GM23338 (cell line): Measurements from ENCODE around the gene TIMM50. TPM values are rescaled to one million over a fixed set of nuclear protein-coding genes. Genes with fewer than 3 reads are reported as not detected.

Experiments used
- ATAC-seq: fragments of 200-7000 bp; cut with Tn5 transposase; 3 replicates; pipeline ENCODE4 v1.9.1; 2020
- DNase-seq: peaks from one replicate; pipeline ENCODE4 v3.0.0-alpha.2; 2015; ENCODE audit warnings: low spot score
- H2AFZ ChIP-seq: fragments of 200-600 bp; sonication (generic); 2 replicates; pipeline ENCODE4 v1.8.0; 2016; ENCODE audit warnings: antibody characterized with exemption, mild to moderate bottlenecking, moderate library complexity
- H3F3A ChIP-seq: fragments of 200-600 bp; sonication (generic); replicated peaks from 2 replicates; pipeline ENCODE4 v1.8.0; 2017; ENCODE audit warnings: antibody characterized with exemption, mixed run types, low read depth
- H3K27ac ChIP-seq: fragments of 200-600 bp; sonication (generic); 2 replicates; pipeline ENCODE4 v1.6.1; 2016; ENCODE audit warnings: low read depth
- H3K27me3 ChIP-seq: fragments of 200-600 bp; sonication (generic); 2 replicates; pipeline ENCODE4 v1.8.0; 2016; ENCODE audit warnings: mild to moderate bottlenecking, mixed run types, moderate library complexity; ENCODE audit not compliant: insufficient read depth
- H3K36me3 ChIP-seq: fragments of 200-600 bp; sonication (generic); 2 replicates; pipeline ENCODE4 v1.8.0; 2016; ENCODE audit warnings: mild to moderate bottlenecking; ENCODE audit not compliant: insufficient read depth
- H3K4me1 ChIP-seq: fragments of 200-600 bp; sonication (generic); 2 replicates; pipeline ENCODE4 v1.8.0; 2016; ENCODE audit warnings: mild to moderate bottlenecking, moderate library complexity; ENCODE audit not compliant: insufficient read depth
- H3K4me2 ChIP-seq: fragments of 200-600 bp; sonication (generic); 2 replicates; pipeline ENCODE4 v1.7.1; 2017; ENCODE audit warnings: mixed run types
- H3K4me3 ChIP-seq: fragments of 200-600 bp; sonication (generic); 2 replicates; pipeline ENCODE4 v1.6.1; 2016; ENCODE audit warnings: mixed run types
- H3K79me2 ChIP-seq: fragments of 200-600 bp; sonication (generic); replicated peaks from 2 replicates; pipeline ENCODE4 v1.8.0; 2017; ENCODE audit warnings: mild to moderate bottlenecking; ENCODE audit not compliant: insufficient read depth
- H3K9me2 ChIP-seq: fragments of 200-600 bp; sonication (generic); 2 replicates; pipeline ENCODE4 v1.8.0; 2017; ENCODE audit not compliant: insufficient read depth
- H4K20me1 ChIP-seq: fragments of 200-600 bp; sonication (generic); replicated peaks from 2 replicates; pipeline ENCODE4 v1.8.0; 2017; ENCODE audit warnings: mild to moderate bottlenecking; ENCODE audit not compliant: insufficient read depth
- H3K27ac Mint-ChIP-seq: 2 replicates; pipeline ENCODE4 v1.8.0; 2020; ENCODE audit warnings: inconsistent platforms, mild to moderate bottlenecking, moderate library complexity, mixed read lengths
- H3K27me3 Mint-ChIP-seq: 3 replicates; pipeline ENCODE4 v1.8.0; 2022; ENCODE audit warnings: low read depth, mild to moderate bottlenecking, moderate library complexity, mixed read lengths, inconsistent platforms; ENCODE audit not compliant: insufficient read depth, poor library complexity
- H3K36me3 Mint-ChIP-seq: 3 replicates; pipeline ENCODE4 v1.8.0; 2021; ENCODE audit warnings: low read depth, mild to moderate bottlenecking, inconsistent platforms, moderate library complexity, mixed read lengths
- H3K4me1 Mint-ChIP-seq: 3 replicates; pipeline ENCODE4 v1.8.0; 2020; ENCODE audit warnings: mild to moderate bottlenecking, inconsistent platforms, mixed read lengths
- H3K4me3 Mint-ChIP-seq: 3 replicates; pipeline ENCODE4 v1.8.0; 2021; ENCODE audit warnings: moderate library complexity, mild to moderate bottlenecking, inconsistent platforms, mixed read lengths
- H3K9me3 Mint-ChIP-seq: 3 replicates; pipeline ENCODE4 v1.8.0; 2020; ENCODE audit warnings: moderate library complexity, mild to moderate bottlenecking, inconsistent platforms, mixed read lengths
- ETS1 ChIP-seq: IDR thresholded peaks from 2 replicates; pipeline ENCODE4 v1.6.1; 2016; ENCODE audit warnings: antibody characterized with exemption
- EZH2 ChIP-seq: fragments of 200-600 bp; sonication (generic); IDR thresholded peaks from one replicate; pipeline ENCODE4 v1.8.0; 2017; ENCODE audit warnings: antibody characterized with exemption, mild to moderate bottlenecking, low read depth; ENCODE audit not compliant: unreplicated experiment
- EZH2phosphoT487 ChIP-seq: fragments of 200-600 bp; sonication (generic); IDR thresholded peaks from one replicate; pipeline ENCODE4 v1.8.1; 2018; ENCODE audit warnings: antibody characterized with exemption; ENCODE audit not compliant: unreplicated experiment
- JUNB ChIP-seq: IDR thresholded peaks from one replicate; pipeline ENCODE4 v1.6.1; 2016; ENCODE audit warnings: antibody characterized with exemption; ENCODE audit not compliant: unreplicated experiment
- NANOG ChIP-seq: IDR thresholded peaks from 2 replicates; pipeline ENCODE4 v1.6.1; 2016; ENCODE audit warnings: antibody characterized with exemption, borderline replicate concordance
- POLR2AphosphoS5 ChIP-seq: IDR thresholded peaks from 2 replicates; pipeline ENCODE4 v1.6.1; 2016; ENCODE audit warnings: antibody characterized with exemption, low read depth
- STAT1 ChIP-seq: IDR thresholded peaks from one replicate; pipeline ENCODE4 v1.6.1; 2016; ENCODE audit warnings: antibody characterized with exemption; ENCODE audit not compliant: unreplicated experiment
- ZNF331 ChIP-seq: fragments of 250-450 bp; sonication (Bioruptor Pico); IDR thresholded peaks from 2 replicates; pipeline ENCODE4 v1.5.0; 2020; ENCODE audit warnings: low read depth, mild to moderate bottlenecking, moderate library complexity
- ZNF462 ChIP-seq: fragments of 250-450 bp; sonication (Bioruptor Pico); IDR thresholded peaks from 2 replicates; pipeline ENCODE4 v1.5.0; 2020; ENCODE audit warnings: mild to moderate bottlenecking, moderate library complexity
- polyA plus RNA-seq: library from polyadenylated mRNA; unstranded; fragments of >200 nt; fragmentation: Nextera tagmentation; extraction: Ambion mirVana; gene quantifications from 2 replicates; pipeline ENCODE4 v1.2.1, GENCODE V29; 2016
- total RNA-seq: library from RNA; depleted of rRNA; stranded (reverse); fragments of >200 nt; shearing (Covaris generic); gene quantifications from 2 replicates; pipeline ENCODE4 v1.2.3, GENCODE V29; 2014

TIMM50 gene
- total and polyA plus RNA-seq, 2 experiments from 2014 or later = 119 to 139 TPM

- TF ChIP-seq STAT1 = no peak
- no peak for TF ChIP-seq NANOG
- TF ChIP-seq ZNF462 (CRISPR knock-in tag) = no peak
Measured at GRCh38 chr19:39508629-39509028, 28.0 kb downstream of the TIMM50 start (continued).

GRCh38 chr19:39509233-39509632, 28.6 kb downstream of the TIMM50 start:
- no peaks in the 10 kb centered on the region for H3K36me3 ChIP-seq
- Mint-ChIP-seq H3K27ac (no peak overlapping the region), H3K9me3 (peaks cover 11% of the 10 kb centered on the region), H3K4me1 (peaks cover 6% of the 10 kb centered on the region), H3K4me3 (no peak overlapping the region; the same call in 2 of the 3 replicates), H3K36me3 (peaks cover 3% of the 10 kb centered on the region; the same call in 2 of the 3 replicates), H3K27me3 (peaks cover 62% of the 10 kb centered on the region)
- DNase-seq = no peak
- no peak for ATAC-seq
- H3K9me2 ChIP-seq = no peaks in the 10 kb centered on the region
- peaks cover 4% of the 10 kb centered on the region for H3K4me1 ChIP-seq
- H3F3A ChIP-seq = peaks cover 26% of the 10 kb centered on the region; the same call in 1 of the 2 replicates
- no peaks in the 10 kb centered on the region for H3K79me2 ChIP-seq
- TF ChIP-seq EZH2 (no peak), EZH2phosphoT487 (no peak), ZNF331 (CRISPR knock-in tag) (no peak), POLR2AphosphoS5 (no peak), ZNF462 (CRISPR knock-in tag) (no peak), JUNB (no peak), ETS1 (no peak), STAT1 (no peak)
- H4K20me1 ChIP-seq = no peaks in the 10 kb centered on the region
- H3K4me3 ChIP-seq = no peak overlapping the region
- no peak overlapping the region for H3K4me2 ChIP-seq
- H2AFZ ChIP-seq = no peak overlapping the region
- H3K27ac ChIP-seq = no peak overlapping the region
- H3K27me3 ChIP-seq = peaks cover 71% of the 10 kb centered on the region
